Activated naive CD4-positive, alpha-beta T cell treated with anti-CD3 and anti-CD28 coated beads, Interleukin-2, amount 50 U/mL, for 72 hours (primary cell): Measurements from ENCODE around the gene TBX21. TPM values are rescaled to one million over a fixed set of nuclear protein-coding genes. Genes with fewer than 3 reads are reported as not detected.
A peak's percentile ranks its signal among the peaks of the same experiment; 100 is the strongest.

Experiments
- ATAC-seq, 2 donors: fragments of 150-1000 bp; cut with Tn5 transposase; 2 replicates each; pipeline ENCODE4 v1.10.0; 2021; ENCODE audit warnings: mild to moderate bottlenecking in 2 of 2, moderate library complexity in 2 of 2
- DNase-seq, 2 donors: peaks; one replicate each; pipeline ENCODE4 v3.0.0; 2021 to 2022; ENCODE audit warnings: low spot score in 2 of 2
- H3K27ac Mint-ChIP-seq, 2 donors: one replicate each; pipeline ENCODE4 v1.8.0; 2022; ENCODE audit warnings: mild to moderate bottlenecking in 2 of 2, mixed read lengths in 2 of 2
- H3K36me3 Mint-ChIP-seq, 2 donors: one replicate each; pipeline ENCODE4 v1.8.0; 2022; ENCODE audit warnings: mixed read lengths in 2 of 2
- H3K9me3 Mint-ChIP-seq, 2 donors: one replicate each; pipeline ENCODE4 v1.8.0; 2022; ENCODE audit warnings: mixed read lengths in 2 of 2
- total RNA-seq, 2 donors: library from RNA; stranded (reverse); gene quantifications; one replicate each; pipeline ENCODE4 v1.2.3, GENCODE V29; 2022

The TBX21 gene
- total RNA-seq, 2 donors from 2014 or later, result 39.6 to 73.5 TPM

DNA sequence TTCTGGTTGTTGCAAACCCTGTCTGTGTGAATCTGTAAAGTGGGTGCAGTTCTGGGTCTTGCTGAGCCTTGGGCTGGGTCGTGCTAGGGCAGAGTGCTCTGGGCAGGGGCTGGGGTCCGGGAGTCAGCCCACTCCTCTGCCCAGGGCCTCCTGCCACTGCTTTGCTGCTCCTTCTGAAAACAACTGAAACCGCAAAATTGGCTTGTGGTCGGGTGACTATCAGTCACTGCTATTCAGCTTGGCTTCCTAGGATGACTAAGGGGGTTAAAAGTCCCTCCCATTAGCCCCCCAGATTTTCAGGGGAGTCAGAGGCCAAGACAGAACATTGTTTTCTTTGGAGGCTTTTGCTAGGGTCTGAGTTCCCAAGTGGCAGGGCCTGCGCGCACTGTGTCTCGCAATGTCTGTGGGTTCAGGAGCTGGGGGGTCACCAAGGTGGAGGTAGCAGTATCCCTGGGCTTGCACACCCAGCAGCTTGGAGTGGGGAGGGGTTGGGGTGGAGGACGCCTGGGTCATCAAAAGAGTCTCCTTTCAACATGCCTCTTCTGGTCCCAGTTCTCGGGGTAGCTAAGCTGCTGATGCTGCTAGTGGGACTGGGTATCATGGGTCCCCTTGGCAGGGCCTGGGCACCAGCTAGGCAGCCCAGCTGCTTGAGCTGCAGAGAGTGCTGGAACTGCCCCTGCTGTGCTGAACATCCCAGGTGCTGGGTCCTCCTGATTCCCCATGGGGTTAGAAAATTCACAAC, 13.5 kb upstream of the TBX21 start:
- peak; percentile 44 to 61 for ATAC-seq
- no peaks in the 10 kb centered on the region for H3K36me3 Mint-ChIP-seq
- peak overlapping the region; percentile 100 for H3K27ac Mint-ChIP-seq
- peak; percentile 82 to 87 for DNase-seq
- H3K9me3 Mint-ChIP-seq, result no peaks in the 10 kb centered on the region

- H3K27ac Mint-ChIP-seq, result peak overlapping the region; percentile 100
- no peaks in the 10 kb centered on the region for H3K9me3 Mint-ChIP-seq
- ATAC-seq, result peak; percentile 2 to 35
- peak in 1 of 2 donors; percentile 84 for DNase-seq
- H3K36me3 Mint-ChIP-seq, result no peaks in the 10 kb centered on the region
These were observed 12.8 kb upstream of the TBX21 start for GRCh38 chr17:47720196-47720595.

- DNase-seq (peak; percentile 96 to 98), ATAC-seq (peak; percentile 64 to 77)
- Mint-ChIP-seq H3K36me3 (no peaks in the 10 kb centered on the region), H3K27ac (peak overlapping the region; percentile 100), H3K9me3 (no peaks in the 10 kb centered on the region)
These were observed 12.1 kb upstream of the TBX21 start for GRCh38 chr17:47720754-47721533.

GRCh38 chr17:47721725-47722124, 11.3 kb upstream of the TBX21 start:
- ATAC-seq (no peak), DNase-seq (no peak)
- Mint-ChIP-seq H3K9me3 (no peaks in the 10 kb centered on the region), H3K27ac (peak overlapping the region; percentile 100), H3K36me3 (no peaks in the 10 kb centered on the region)

DNA sequence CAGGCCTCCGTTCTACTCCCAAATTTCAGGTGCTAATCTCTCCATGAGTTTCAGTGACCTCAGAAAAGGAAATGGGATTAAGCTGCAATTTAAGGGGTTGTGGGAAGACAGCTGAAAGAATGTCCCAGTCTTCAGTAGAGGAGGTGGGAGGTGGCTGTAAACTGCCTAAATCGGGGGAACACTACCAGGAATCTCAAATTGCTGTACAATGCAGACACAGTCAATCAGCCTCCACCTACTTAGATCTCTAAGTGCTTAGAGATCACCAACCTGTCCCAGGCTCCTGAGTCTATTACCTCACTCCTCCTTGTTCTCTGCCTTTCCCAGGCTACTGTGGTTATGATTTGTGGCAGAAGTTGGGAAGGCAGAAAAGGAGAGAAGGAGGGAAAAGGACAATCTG, 8.3 kb upstream of the TBX21 start:
- peak overlapping the region; percentile 83 to 100 for H3K27ac Mint-ChIP-seq

GRCh38 chr17:47725446-47726111, 7.5 kb upstream of the TBX21 start:
- no peak for DNase-seq
- Mint-ChIP-seq H3K9me3 (no peaks in the 10 kb centered on the region), H3K36me3 (no peaks in the 10 kb centered on the region), H3K27ac (peak overlapping the region; percentile 85 to 100)
- ATAC-seq, result no peak

More for the DNA sequence above, 8.3 kb upstream of the TBX21 start:
- no peaks in the 10 kb centered on the region for H3K9me3 Mint-ChIP-seq
- ATAC-seq, result no peak
- no peak for DNase-seq
- H3K36me3 Mint-ChIP-seq, result no peaks in the 10 kb centered on the region

DNA sequence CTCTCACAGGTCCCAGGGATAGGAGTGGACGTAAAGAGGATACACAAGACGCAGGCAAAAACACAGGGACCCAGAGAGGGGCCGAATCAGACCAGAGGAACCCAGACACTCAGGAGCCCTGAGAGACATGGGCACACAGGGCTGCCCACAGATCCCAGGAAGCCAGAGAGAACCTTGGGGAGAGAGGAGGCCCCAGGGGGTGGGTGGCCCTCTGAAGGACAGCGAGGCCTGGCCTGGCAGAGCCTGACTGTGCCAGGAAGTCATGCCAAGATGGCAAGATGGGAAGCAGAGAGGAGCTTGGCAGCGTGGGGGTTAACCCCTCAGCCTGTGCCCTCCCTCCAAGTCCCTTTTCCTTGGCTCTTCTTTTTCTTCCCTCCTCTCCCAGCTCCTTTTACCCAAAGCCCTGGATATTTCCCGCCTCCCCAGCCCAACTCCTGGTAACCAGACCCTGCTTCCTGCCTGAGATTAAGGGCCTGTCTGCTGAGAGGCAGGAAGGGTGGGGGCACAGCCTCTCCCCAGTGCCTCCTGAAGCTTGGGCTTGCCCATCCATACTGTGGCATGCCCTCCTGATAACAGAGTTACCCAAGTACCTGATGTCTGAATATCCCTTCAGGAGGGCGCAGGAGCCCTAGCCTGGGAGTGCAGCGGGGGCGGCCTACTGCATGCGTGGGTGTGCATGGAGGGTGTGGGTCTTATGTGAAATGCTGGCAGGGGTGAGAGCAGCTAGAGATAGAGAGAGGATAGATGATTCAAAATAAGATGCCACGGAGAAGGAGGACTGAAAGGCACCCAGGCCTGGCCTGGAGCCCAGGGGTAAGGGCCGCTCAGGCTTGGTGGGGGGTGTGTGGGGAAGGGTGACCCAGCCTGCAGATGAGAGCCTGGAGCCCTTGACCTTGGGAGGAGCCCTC, 6.0 kb upstream of the TBX21 start:
- DNase-seq, result peak in 1 of 2 donors; percentile 44
- ATAC-seq, result no peak
- H3K36me3 Mint-ChIP-seq, result no peaks in the 10 kb centered on the region
- H3K27ac Mint-ChIP-seq, result peak overlapping the region; percentile 56 to 100
- H3K9me3 Mint-ChIP-seq, result no peaks in the 10 kb centered on the region

DNA sequence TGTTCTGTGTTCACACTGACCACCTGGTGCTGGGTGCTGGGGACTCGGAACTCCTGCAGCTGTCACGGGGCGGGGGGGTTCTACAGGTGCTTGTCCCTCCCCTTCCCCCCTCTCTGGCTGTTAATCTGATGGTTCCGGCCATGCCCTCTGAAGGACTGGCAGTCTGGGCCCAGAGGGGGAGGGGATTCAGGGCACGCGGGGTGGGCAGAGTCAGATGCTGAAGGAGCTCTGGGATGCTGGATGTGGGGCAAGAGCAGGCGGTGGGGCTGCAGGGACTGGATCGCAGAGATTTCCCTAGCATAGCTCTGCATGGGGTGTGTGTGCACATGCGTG, 5.4 kb upstream of the TBX21 start:
- ATAC-seq, result no peak
- H3K27ac Mint-ChIP-seq, result peak overlapping the region in 1 of 2 donors; percentile 100
- DNase-seq, result peak in 1 of 2 donors; percentile 44
- H3K9me3 Mint-ChIP-seq, result no peaks in the 10 kb centered on the region
- no peaks in the 10 kb centered on the region for H3K36me3 Mint-ChIP-seq

DNA sequence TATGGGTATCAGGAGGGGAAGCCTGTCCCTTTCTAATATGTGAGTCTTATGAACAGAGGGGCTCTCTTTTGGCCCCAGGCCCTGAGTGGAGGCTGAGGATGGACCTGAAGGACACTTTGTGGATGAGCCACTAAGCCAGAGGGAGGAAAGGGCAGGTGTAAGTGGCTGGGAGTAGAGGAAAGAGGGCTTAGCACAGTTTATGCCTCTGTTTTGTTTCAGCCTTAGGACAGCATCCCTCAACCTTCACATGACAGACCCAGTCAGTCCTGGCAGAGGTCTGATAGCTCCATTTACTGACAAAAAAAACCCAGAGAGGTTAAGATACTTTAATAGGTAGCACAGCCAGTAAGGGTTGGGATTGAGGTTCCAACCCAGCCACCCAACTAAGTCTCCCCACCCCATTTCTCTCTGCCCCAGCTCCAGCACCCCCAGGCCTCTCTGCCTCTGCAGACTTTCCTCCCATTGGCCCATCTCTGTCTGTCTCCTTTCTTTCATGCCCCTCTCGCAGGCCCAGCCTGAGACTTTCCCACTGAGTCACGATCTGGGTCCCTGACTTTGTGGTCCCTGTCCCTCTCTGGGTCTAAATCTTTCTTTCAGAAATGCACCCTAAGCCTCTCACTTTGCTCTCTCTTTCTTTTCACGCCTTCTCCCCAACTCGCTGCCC, 4.7 kb upstream of the TBX21 start:
- ATAC-seq (no peak), DNase-seq (peak in 1 of 2 donors; percentile 31)
- no peaks in the 10 kb centered on the region for H3K9me3 Mint-ChIP-seq
- H3K36me3 Mint-ChIP-seq, result no peaks in the 10 kb centered on the region
- peak overlapping the region; percentile 19 to 100 for H3K27ac Mint-ChIP-seq

- Mint-ChIP-seq H3K9me3 (no peaks in the 10 kb centered on the region), H3K36me3 (peaks cover 9% of the 10 kb centered on the region in 2 donors), H3K27ac (peak overlapping the region; percentile 59 to 91)
- peak; percentile 4 to 27 for ATAC-seq
- peak in 1 of 2 donors; percentile 42 for DNase-seq
These were observed 3.6 kb upstream of the TBX21 start for GRCh38 chr17:47729476-47729875.

- H3K9me3 Mint-ChIP-seq, result no peaks in the 10 kb centered on the region
- ATAC-seq (no peak), DNase-seq (peak in 1 of 2 donors; percentile 49)
- peaks cover 20 to 21% of the 10 kb centered on the region in 2 donors for H3K36me3 Mint-ChIP-seq
- peak overlapping the region; percentile 47 to 55 for H3K27ac Mint-ChIP-seq
These were observed 2.4 kb upstream of the TBX21 start for GRCh38 chr17:47730681-47731080.

DNA sequence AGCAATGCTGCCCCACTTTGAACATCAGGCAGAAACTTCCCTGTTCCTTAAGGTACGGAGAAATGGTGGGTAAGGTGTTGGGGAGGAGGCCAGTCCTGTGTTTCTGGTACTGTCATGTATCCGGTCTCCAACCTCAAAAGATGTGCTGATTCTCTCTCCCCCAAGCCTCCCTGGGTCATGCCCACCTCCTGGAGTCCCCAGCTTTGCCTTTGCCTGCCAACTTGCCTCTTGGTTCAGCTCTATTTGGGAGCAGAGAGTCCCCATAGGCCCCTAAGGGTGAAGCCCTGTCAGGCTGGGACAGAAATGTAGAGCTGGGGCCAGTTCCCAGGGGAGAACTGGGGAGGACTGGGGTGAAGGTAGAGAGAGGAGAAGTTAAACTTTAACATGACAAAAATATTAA, 1.6 kb upstream of the TBX21 start:
- Mint-ChIP-seq H3K36me3 (peaks cover 24 to 28% of the 10 kb centered on the region in 2 donors), H3K27ac (peak overlapping the region in 1 of 2 donors; percentile 98), H3K9me3 (no peaks in the 10 kb centered on the region)
- ATAC-seq (no peak), DNase-seq (peak in 1 of 2 donors; percentile 20)

DNA sequence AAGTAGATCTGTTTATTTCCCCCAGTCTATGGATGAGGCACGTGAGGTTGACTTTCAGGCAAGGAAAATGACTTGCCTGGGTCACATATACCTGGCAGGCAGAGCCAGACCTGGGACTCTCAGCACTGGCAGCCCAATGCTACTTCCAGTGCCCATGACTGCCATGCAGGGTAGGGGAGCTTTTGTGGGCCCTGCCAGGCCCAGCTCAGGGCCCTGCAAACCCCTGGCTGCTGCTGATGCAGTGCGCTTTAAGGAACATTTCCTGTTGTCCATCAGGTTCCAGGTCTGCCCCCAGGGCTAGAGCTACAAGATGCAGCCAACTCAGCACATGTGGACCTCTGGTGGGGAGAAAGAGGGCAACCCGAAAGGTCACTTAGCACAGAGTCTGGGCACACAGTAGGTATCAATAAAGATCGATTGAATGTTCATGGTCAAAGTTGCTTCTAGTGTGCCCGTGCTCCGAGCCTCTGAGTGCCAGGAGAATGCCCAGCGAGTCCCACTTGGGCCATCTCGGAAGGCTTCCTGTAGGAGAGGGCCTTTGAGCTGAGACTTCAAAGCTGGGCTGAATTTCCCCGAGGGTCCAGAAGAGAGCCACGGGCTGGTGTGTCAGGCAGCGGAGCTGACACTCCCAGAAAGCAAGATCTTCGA, 513 bp upstream of the TBX21 start:
- peaks cover 31 to 39% of the 10 kb centered on the region in 2 donors for H3K36me3 Mint-ChIP-seq
- peak overlapping the region; percentile 91 to 98 for H3K27ac Mint-ChIP-seq
- ATAC-seq (peak in 1 of 2 donors; percentile 4), DNase-seq (peak in 1 of 2 donors; percentile 60)
- no peaks in the 10 kb centered on the region for H3K9me3 Mint-ChIP-seq

GRCh38 chr17:47733674-47734410, 806 bp downstream of the TBX21 start:
- DNase-seq (peak in 1 of 2 donors; percentile 56), ATAC-seq (peak; percentile 2 to 10)
- Mint-ChIP-seq H3K36me3 (peaks cover 31 to 47% of the 10 kb centered on the region in 2 donors), H3K27ac (peak overlapping the region; percentile 91 to 99), H3K9me3 (no peaks in the 10 kb centered on the region)

DNA sequence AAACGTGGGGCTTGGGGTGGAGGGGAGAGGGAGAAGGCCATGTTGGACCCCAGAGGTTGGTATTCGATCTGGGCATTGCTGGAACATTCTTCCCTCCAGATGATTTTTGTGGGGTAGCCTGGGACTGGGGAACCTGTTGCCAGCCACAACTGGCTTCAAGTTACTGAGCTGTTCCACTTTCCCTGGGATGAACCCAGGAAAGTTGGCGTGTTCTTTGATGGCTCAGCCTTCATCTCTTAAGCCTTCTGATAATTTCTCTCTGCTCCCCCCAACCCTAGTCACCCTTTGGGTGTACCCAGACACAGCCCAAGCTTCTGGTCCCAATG, 2.1 kb downstream of the TBX21 start:
- Mint-ChIP-seq H3K27ac (peak overlapping the region; percentile 91 to 99), H3K9me3 (no peaks in the 10 kb centered on the region), H3K36me3 (peaks cover 31 to 53% of the 10 kb centered on the region in 2 donors)
- DNase-seq (no peak), ATAC-seq (no peak)
